Ishikawa (cell line): ENCODE data around the gene SLC26A2.

Experiments
- CEBPB ChIP-seq: IDR thresholded peaks from 2 replicates; pipeline ENCODE4 v1.6.1; 2012
- CREB1 ChIP-seq: IDR thresholded peaks from 2 replicates; pipeline ENCODE4 v1.6.1; 2012; ENCODE audit warnings: low read depth
- EGR1 ChIP-seq: IDR thresholded peaks from 2 replicates; pipeline ENCODE4 v1.6.1; 2012
- EP300 ChIP-seq: IDR thresholded peaks from 2 replicates; pipeline ENCODE4 v1.6.1; 2012; ENCODE audit warnings: borderline replicate concordance
- FOXM1 ChIP-seq: IDR thresholded peaks from 2 replicates; pipeline ENCODE4 v1.6.1; 2012; ENCODE audit warnings: low read depth, borderline replicate concordance
- NFIC ChIP-seq: IDR thresholded peaks from 2 replicates; pipeline ENCODE4 v1.6.1; 2012
- RAD21 ChIP-seq: IDR thresholded peaks from 2 replicates; pipeline ENCODE4 v1.6.1; 2012; ENCODE audit warnings: low read depth
- REST ChIP-seq: IDR thresholded peaks from 2 replicates; pipeline ENCODE4 v1.6.1; 2012; ENCODE audit warnings: low read depth, mild to moderate bottlenecking
- TAF1 ChIP-seq: IDR thresholded peaks from 2 replicates; pipeline ENCODE4 v1.6.1; 2012; ENCODE audit warnings: low read depth, mild to moderate bottlenecking
- TCF12 ChIP-seq: IDR thresholded peaks from 2 replicates; pipeline ENCODE4 v1.6.1; 2012; ENCODE audit warnings: low read depth
- TEAD4 ChIP-seq: IDR thresholded peaks from 2 replicates; pipeline ENCODE4 v1.6.1; 2012
- USF1 ChIP-seq: IDR thresholded peaks from 2 replicates; pipeline ENCODE4 v1.6.1; 2012
- YY1 ChIP-seq: IDR thresholded peaks from 2 replicates; pipeline ENCODE4 v1.6.1; 2012; ENCODE audit warnings: low read depth
- ZBTB7A ChIP-seq: IDR thresholded peaks from 2 replicates; pipeline ENCODE4 v1.6.1; 2012; ENCODE audit warnings: low read depth
- TF ChIP-seq, protein P1 (sequence below): IDR thresholded peaks from 2 replicates; pipeline ENCODE4 v1.6.1; 2012

The SLC26A2 gene

DNA sequence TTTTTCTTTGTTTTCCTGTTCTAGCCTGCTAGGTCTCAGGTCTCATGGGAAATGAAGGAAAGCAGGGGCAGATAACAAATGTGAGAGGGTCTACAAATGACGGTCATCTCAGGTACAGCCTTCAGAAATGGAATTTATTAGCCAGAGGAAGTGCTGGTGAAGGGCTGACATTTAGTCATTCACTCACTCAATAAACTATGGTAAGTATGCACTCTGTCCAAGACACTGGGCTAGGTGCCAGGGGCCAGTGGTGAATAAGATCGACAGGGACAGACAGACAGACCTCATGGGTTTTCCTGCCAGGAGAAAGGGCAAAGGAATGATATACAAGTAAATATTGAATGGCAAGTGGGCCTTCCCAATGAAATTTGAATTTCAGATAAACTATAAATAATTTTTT lies 22.3 kb upstream of the SLC26A2 start:
- TF ChIP-seq CEBPB (0 out of 2 replicates have a peak, but pooled peaks have one; percentile 40), EGR1 (no peak), YY1 (peak; percentile 32; the same call in 1 of the 2 replicates), FOXM1 (peak; percentile 73), CREB1 (no peak), REST (no peak), TCF12 (peak; percentile 86), TAF1 (no peak), USF1 (no peak), ZBTB7A (0 out of 2 replicates have a peak, but pooled peaks have one; percentile 47), NFIC (peak; percentile 97), TEAD4 (peak; percentile 93), EP300 (peak; percentile 91), RAD21 (no peak)
- TF ChIP-seq, protein P1, sequence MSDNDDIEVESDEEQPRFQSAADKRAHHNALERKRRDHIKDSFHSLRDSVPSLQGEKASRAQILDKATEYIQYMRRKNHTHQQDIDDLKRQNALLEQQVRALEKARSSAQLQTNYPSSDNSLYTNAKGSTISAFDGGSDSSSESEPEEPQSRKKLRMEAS, result no peak; the same call in 1 of the 2 replicates

GRCh38 chr5:149938791-149939358 lies 21.7 kb upstream of the SLC26A2 start:
- TF ChIP-seq TEAD4 (peak; percentile 74), FOXM1 (no peak; the same call in 1 of the 2 replicates), EP300 (peak; percentile 74; the same call in 1 of the 2 replicates), TAF1 (no peak), YY1 (no peak), NFIC (no peak), RAD21 (peak; percentile 8; the same call in 1 of the 2 replicates), REST (no peak), CEBPB (peak; percentile 69; the same call in 1 of the 2 replicates), CREB1 (no peak), TCF12 (peak; percentile 14; the same call in 1 of the 2 replicates), USF1 (0 out of 2 replicates have a peak, but pooled peaks have one; percentile 13), EGR1 (no peak), ZBTB7A (no peak)
- TF ChIP-seq, protein P1, result peak; percentile 72

GRCh38 chr5:149939546-149939945 lies 21.0 kb upstream of the SLC26A2 start:
- TF ChIP-seq, protein P1, result peak; percentile 55; the same call in 1 of the 2 replicates
- TF ChIP-seq EP300, result peak; percentile 92
- peak; percentile 76; the same call in 1 of the 2 replicates for TF ChIP-seq FOXM1
- TF ChIP-seq CREB1, result no peak
- TF ChIP-seq RAD21, result no peak; the same call in 1 of the 2 replicates
- peak; percentile 95 for TF ChIP-seq TEAD4
- peak; percentile 53 for TF ChIP-seq CEBPB
- peak; percentile 36; the same call in 1 of the 2 replicates for TF ChIP-seq YY1
- TF ChIP-seq TCF12, result peak; percentile 85
- peak; percentile 94 for TF ChIP-seq NFIC

- no peak for TF ChIP-seq TEAD4
- TF ChIP-seq TCF12, result no peak
- no peak for TF ChIP-seq FOXM1
- no peak for TF ChIP-seq CREB1
- no peak for TF ChIP-seq TAF1
- TF ChIP-seq CEBPB, result no peak
- TF ChIP-seq REST, result no peak
- no peak for TF ChIP-seq RAD21
- TF ChIP-seq YY1, result no peak
- no peak for TF ChIP-seq USF1
- TF ChIP-seq ZBTB7A, result no peak
- TF ChIP-seq, protein P1, result no peak
- TF ChIP-seq EGR1, result no peak
- no peak for TF ChIP-seq EP300
These were observed 20.4 kb upstream of the SLC26A2 start for GRCh38 chr5:149940077-149940574.
